ENCODE results near the gene GAD1.

The GAD1 gene

DNA sequence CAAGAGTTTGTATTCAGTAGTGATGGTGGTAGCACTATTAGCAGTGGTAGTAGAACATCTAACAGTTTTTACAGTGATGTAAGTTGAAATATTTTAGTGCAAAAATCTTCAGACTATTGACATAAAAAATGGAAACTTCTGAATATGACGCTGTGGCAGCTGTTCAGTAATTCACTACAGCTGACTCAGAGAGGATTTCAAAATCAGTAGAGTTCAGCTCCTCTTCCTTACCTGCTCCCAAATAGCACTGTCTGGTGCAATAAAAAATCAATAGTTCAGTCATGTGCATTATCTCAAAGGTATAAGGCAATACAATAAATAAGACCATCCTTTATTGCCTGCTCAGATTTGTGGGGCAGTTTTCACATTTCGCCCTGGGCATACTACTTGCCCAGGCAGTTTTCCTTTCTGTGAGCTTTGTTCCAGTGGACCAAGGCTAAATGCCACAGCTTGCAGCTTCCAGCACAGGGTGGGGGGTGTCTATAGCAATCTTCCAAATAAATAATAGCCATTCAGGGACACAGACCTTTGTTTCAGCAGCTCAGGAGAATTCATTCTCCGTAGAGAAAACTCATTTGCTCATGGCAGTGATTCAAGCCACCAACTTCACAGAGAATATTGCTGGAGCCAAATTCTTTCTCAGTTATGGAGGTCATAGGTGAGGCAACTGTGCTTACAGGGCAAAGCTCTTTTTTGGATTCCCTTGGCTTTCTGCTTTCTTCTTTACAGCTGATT, 78.5 kb downstream of the GAD1 start:
- no peak for DNase-seq (ENCODE audit: low read depth in 2 of 2)

DNA sequence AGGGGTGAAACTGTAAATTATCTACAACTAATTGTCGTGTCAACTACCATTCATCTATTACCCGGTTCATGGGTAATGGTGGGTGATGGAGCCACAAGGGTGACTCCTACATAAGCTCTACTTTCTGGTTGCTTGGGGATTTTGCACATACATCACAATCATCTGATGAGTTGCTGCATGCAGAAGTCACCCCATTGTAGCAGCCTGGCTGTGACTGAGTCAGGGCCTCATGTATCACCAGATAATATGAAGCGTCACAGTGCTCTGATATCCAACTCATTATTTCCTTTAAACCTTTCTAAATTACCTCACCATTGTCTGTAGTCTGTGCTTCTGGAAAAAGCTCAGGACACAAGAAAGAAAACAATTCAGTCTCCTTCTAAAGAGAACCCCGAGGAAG, 79.9 kb downstream of the GAD1 start:
- no peak for DNase-seq (ENCODE audit: low read depth in 2 of 2)

DNA sequence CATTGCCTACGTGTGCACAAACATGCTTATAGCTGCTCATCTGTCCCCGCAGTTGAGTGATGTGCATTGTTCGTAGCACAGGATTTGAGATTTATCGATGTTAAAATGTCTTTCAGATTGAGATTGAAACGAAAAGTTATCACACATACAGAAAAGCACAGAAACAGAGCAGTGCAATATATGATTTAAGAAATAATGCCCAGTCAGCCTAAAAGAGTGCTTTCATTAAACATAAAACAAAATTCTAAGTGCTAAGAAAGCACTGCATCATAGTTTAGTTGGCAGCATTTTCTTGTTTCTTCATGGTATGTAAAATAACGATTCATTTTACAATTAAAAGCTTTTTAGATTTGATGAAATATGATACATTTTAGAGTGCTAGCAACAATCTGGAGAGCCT, 80.4 kb downstream of the GAD1 start:
- DNase-seq (ENCODE audit: low read depth in 2 of 2) = no peak

DNA sequence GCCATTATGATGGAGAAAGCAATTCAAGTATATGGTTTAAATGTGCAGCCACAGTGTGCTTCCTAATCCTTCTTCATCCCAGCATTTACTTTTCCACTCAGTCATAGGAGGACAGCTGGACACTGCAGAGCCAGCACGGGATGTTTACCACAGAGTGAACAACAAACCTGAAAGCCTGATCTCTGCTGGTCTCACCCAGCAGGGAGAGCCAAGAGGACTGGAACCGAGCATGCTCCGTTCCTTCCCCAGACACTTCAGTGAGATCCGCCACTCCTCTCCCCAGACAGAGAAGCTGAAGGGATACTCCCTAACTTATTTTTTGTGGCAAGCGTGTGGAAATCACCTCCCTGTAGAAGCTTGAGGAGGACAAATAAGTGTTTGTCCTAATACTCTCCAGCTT, 89.2 kb downstream of the GAD1 start:
- DNase-seq (ENCODE audit: low read depth in 2 of 2) = no peak
